Tibial nerve (tissue), 4 donors: ENCODE measurements around the gene CMIP.

ENCODE experiments used
- EP300 ChIP-seq, 2 donors: sonication (generic); formaldehyde crosslinking; IDR thresholded peaks; one replicate each; pipeline ENCODE4 v1.6.1; 2017; ENCODE audit warnings: antibody characterized with exemption in 2 of 2, mild to moderate bottlenecking in 1 of 2
- POLR2A ChIP-seq, 2 donors: fragments of 450-650 bp; IDR thresholded peaks; one replicate each; pipeline ENCODE4 v1.6.1; 2017; ENCODE audit warnings: antibody characterized with exemption in 2 of 2, mild to moderate bottlenecking in 2 of 2, moderate library complexity in 2 of 2
- TF ChIP-seq, protein P1 (sequence below), 5 experiments: fragments of 200-600 bp in 3 of 5; fragments of 450-650 bp in 2 of 5; sonication (generic) in 3 of 5; IDR thresholded peaks; one replicate each; pipeline ENCODE4 v1.5.1; 2016 to 2019; ENCODE audit warnings: antibody characterized with exemption in 5 of 5, mild to moderate bottlenecking in 3 of 5, moderate library complexity in 2 of 5

DNA sequence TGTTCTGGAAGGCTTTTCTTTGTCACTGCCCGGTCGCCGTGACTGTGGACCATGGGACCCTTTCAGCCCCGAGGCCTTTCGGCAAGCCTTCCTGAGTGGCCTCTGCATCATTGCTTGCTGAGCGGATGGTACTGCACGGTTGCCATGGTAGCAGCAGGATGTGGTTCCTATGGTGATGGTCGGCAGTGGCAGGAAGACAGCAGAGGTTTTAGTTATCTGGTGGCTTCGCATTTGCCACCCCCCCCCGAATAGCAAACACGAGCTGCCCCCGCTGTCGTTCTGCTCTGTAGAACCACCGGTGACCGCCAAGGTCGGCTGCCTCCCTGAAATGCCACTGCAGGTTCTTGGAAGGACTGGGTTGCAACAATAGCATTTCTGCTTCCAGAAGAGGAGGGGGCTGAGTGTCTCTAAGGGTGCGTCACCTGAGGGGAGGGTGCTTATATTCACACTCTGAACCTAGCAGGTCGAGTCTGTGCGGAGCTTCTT, 76.6 kb downstream of the CMIP start:
- TF ChIP-seq, protein P1, sequence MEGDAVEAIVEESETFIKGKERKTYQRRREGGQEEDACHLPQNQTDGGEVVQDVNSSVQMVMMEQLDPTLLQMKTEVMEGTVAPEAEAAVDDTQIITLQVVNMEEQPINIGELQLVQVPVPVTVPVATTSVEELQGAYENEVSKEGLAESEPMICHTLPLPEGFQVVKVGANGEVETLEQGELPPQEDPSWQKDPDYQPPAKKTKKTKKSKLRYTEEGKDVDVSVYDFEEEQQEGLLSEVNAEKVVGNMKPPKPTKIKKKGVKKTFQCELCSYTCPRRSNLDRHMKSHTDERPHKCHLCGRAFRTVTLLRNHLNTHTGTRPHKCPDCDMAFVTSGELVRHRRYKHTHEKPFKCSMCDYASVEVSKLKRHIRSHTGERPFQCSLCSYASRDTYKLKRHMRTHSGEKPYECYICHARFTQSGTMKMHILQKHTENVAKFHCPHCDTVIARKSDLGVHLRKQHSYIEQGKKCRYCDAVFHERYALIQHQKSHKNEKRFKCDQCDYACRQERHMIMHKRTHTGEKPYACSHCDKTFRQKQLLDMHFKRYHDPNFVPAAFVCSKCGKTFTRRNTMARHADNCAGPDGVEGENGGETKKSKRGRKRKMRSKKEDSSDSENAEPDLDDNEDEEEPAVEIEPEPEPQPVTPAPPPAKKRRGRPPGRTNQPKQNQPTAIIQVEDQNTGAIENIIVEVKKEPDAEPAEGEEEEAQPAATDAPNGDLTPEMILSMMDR (IDR thresholded peaks at IDR 0.05) = no peak
- TF ChIP-seq POLR2A (IDR thresholded peaks at IDR 0.05) (no peak), EP300 (IDR thresholded peaks at IDR 0.05) (no peak)
